Right forelimb (tissue), 1 donor: ENCODE data around the gene ACADVL.
A peak's percentile ranks its signal among the peaks of the same experiment; 100 is the strongest.

ENCODE experiments used
- DNase-seq: peaks from one replicate; pipeline ENCODE4 v3.0.0-alpha.2; 2018

ACADVL gene

DNA sequence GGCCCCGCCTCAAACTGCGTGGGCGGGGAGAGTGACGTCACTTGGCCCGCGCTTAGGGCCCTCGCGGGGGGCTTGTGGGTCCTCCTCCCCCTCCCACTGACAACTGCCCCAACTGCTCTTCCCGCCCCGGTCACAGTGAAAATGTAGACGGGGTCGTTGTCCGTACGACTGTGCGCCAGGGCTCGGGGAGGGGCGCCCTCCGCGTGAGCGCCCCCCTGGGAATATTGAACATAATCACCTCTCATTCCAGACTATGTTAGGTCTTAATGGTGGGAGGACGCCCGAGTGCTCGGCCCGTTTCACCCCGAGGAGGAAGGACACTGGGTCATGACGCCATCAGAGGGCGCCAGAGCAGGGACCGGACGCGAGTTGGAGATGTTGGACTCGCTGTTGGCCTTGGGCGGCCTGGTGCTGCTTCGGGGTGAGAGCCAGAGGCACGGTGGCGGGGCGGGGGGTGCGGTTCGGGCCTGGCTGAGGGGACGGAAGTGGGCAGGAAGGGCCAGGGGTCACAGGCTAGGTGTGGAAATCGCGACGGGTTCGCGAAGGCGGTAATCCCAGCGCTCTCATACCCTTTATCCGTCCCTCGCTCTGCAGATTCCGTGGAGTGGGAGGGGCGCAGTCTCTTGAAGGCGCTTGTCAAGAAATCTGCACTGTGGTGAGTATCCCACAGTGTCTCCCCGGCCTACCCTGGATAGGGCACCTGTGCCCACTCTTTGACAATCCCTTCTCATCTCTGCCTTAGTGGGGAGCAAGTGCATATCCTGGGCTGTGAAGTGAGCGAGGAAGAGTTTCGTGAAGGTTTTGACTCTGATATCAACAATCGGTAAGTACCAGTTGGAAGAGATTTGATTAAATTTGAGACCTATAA is 32.7 kb downstream of the ACADVL start, which contains the start of gene ELP5:
TSS of gene ELP5 (plus strand) at position 40 of the 868 bp plus-strand sequence. CDS start at position 376, 336 bp downstream.
- DNase-seq: peak; percentile 99

DNA sequence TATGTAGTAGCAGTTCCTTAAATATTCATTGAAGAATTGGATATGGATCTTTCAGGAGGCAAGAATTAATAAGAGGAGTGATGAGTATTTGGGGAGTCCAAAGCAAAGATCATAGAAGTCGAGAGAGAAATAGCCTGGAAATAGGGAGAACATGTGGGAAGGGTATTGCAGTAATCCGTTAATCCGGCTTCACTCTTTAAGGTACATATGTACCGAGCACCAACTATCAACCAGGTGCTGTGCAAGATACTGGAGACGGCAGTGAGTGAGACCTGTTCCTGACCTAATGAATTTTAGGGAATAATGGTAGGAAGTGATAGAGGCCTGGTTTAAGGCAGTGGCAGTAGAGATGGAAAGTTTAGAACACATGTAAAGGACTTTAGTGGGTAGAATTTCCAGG is 33.3 kb downstream of the ACADVL start:
- DNase-seq: no peak

DNA sequence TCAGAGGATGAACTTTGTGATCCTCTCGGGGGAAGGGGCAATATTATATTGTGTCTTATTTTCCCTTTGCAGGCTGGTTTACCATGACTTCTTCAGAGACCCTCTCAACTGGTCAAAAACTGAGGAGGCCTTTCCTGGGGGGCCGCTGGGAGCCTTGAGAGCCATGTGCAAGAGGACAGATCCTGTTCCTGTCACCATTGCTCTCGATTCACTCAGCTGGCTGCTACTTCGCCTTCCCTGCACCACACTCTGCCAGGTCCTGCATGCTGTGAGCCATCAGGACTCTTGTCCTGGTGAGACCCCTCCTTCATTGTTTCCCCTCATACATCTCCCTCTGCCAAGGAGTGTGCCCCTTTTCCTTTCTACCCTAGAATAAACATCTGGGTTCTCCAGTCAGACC is 34.8 kb downstream of the ACADVL start:
- no peak for DNase-seq

DNA sequence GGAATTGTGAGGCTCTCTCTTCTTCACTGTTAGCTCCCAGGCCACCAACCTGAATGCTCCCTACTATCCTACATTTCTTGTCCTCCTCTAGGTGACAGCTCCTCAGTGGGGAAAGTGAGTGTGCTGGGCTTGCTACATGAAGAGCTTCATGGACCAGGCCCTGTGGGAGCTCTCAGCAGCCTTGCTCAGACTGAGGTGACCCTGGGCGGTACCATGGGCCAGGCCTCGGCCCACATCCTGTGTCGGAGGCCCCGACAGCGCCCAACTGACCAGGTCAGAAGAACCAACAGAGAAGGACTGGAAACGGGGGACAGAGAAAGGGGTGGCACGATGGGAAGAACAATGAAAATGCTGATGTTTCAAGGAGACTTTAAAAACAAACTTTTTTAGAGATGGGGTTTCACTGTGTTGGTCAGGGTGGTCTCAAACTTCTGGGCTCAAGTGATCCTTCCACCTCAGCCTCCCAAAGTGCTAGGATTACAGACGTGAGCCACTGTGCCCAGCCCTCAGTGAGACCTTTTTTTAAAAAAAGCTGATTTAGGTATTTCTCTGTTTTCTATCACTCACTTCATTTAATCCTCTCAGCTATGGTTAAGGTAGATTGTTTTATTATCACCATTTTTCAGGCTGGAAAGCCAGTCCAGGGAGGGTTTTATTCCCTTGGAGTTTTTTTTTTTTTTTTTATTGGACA is 37.2 kb downstream of the ACADVL start:
- no peak for DNase-seq

DNA sequence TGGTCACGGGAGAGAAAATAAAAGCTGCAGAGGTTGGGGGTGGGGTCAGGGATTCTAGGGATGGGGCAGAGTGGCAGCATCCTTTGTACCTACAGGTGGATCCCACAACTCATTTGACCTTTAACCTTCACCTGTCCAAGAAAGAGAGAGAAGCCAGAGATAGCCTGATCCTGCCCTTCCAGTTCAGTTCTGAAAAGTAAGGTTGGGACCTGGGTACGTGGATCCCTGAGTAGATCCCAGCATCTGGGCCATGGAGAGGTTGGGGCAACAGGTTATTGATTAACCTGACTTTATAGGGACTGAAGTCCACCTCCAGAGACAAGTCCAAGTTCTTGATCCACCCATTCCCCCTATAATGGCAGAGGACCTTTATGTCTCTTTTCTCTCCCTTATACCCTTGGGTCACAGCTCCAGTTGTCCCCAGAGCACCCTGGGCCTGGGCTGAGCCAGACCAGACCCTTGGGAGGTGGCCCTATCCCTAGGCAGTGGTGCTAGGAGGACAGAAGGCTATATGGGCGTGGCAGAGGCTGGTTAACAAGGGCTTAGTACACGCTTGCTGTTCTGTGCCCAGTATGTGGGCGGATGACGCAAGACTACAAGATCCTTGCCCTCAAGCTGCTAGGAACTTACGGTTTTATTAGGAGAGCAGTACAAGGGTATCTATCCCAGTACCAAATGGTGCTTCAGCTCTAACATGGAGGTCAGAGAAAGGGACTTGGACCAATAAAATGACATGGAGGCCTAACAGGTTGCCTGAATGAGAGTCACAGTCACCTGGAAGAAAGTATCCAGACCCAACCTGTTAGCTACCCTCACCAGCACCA is 39.2 kb downstream of the ACADVL start:
- no peak for DNase-seq

DNA sequence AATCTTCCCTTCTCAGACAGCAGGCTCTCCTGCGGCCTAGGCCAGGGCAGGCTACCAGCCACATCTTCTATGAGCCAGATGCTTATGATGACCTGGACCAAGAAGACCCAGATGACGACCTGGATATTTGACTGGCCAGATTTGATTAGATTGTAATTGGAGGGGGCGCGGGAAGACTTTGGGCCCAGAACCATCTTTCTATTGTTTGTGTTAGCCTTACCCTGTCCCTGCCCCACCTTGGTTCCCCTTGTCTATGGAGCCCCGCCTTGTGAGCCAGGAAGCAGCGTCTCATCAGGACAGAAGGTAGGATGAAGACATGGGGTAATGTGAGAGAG is 39.8 kb downstream of the ACADVL start:
- no peak for DNase-seq

DNA sequence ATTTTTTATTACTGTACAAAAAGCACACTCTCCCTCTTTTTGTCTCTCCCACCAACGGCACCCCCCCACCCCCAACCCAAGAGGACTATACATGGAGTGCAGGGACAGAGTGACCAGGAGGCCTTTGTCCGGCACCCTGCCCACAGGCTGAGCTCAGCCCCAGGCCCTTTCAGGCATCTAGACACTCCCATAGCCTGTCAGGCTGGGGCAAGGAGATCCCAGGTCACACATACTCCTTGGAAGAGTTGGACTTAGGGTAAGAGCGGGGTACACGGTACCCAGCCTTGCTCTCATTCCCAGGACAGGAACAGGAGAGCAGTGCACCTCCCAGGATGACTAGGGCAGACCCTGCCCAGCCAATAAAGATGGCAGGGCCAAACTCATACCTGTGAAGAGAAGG is 40.4 kb downstream of the ACADVL start:
- DNase-seq: no peak

DNA sequence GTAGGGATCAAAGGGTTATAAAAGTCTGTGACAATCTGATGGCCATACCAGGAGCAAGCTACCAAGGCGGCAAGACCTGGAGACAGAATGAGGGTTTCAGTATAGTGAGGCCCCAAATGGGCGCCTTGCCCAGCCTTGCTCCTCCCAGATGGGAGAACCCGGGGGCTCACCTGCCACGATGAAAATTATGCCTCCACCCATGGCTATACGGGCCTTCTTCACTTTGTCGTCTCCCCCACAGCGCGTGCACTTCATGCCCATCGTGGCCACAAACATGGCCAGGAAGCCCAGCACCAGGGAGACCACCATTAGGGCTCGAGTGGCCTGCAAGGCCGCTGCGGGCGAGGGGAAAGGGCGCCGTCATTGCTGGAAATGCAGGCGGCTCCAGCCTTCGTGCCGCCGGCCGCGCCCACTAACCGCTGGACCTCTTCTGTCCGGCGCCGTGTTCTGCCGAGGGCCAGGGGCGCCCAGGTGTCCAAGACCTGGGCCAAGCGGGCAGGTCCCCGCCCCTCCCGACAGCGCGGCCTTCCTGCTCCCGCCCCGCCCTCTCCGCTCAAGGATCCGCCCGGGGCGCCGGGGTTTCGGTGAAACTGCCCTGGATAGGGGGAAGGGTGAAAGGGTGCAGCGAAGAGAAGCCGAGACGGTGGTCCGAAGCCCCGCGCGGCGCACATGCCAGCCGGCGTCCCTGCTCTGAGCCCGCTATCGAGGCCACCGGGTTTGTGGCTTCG is 41.1 kb downstream of the ACADVL start:
- peak; percentile 59 for DNase-seq

DNA sequence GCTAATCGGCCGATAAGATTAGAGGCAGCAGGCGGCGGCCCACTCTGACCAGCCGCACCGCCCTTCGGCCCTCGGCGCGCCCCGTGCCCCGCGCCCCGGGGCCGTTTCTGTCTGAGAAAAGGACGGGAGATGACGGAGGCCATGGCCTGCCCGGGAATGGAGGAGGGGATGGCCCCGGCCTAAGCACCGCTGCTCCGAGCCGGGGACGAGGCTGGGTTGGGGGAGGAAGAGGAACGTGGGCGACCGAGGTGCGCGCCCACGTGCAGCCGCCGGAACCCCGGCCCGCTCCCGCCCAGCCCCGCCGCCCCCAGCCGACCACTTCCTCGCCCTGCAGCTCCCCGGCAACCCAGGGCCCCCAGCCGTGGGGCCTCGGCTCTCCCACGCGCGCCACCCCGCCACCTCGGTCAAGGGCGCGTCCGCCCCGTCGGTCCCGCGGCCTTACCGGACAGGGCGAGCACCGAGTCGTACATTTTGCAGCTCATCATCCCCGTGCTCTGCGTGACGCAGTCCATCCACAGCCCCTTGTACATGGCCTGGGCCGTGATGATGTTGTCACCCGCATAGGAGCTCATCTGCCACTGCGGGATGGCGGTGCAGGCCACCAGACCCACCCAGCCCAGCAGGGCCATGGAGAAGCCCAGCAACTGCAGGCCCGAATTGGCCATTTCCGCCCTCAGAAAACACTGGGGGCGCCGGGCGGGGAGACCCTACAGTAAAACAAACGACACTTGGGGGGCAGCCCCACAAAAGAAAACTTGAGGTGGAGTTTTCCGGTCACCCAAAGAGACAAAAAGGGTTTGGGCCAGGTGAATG is 41.8 kb downstream of the ACADVL start:
- DNase-seq: no peak

DNA sequence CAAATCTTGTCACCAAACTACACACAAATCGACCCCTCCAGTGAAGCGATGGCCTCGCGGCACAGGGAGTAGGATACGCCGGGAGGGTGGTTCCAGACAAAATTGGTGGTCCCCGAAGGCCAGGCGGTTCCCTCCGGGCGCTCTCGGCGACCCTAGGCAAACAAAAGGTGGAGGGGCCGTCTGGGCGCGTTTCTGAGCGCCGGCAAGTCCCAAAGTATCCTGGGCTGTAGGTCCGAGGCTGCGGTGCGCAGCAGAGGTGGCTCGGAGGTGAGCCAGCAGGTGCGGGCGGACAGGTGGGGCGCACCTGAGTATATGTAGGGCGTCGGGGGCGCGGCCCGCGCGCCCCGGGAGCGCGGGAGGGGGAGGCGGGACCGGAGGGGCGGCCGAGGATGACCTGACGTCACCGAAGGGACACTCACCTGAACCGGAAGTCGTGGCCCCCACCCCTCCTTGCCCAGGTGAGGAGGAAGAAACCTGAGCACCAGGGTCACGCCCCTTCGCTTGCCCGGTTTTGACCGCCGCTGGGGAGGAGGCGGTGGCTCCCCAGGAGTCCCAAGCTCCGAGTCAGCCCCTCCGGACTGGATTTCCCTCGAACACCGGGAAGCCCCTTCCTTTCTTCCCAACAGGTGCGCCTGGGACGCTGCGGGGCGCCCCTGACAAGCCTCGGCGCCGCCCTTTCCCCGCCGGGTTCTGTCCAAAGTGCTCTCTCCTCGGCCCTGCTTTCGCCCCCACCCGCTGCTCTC is 42.6 kb downstream of the ACADVL start, which contains the start of gene CLDN7:
TSS of gene CLDN7 (minus strand) at position 287 of the 743 bp plus-strand sequence. CDS start 435 bp downstream, outside the sequence.
- no peak for DNase-seq

DNA sequence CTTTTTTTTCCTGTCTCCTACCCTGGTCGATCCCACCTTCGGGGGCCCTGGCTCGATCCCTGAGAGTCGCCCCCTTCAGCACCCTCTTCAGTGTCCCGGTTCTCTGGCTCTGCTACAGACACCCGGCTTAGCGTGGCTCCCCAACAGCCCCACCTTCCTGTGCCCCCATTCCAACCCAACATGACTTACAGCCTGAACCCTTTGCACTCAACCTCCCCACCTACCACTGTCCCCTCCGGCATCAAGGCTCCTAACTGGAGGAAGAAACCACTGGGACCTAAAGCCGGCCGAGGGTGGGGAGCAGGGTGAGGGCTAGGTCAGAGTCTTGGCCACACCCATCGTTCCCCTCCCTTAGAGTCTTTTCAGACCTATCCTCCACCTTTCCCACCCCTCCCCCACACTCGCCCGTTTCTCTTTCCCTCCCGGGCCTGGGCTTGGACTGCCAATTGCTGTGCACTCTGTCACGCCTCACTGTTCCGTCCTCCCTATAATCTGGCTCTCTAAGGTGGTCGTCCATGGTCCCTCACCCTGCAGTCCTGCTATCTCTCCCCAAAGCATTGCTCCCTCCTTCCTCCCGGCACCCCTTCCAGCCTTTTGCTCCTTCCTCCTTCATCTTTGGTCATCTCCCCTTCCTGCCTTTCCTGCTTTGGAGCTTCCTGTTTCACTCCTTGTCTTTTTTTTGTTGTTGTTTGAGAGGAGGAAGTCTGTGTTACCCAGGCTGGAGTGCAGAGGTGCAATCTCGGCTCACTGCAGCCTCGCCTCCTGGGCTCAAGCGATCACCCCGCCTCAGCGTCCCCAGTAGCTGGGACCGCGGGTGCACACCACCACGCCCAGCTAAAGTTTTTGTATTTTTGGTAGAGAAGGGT is 43.4 kb downstream of the ACADVL start:
- no peak for DNase-seq

DNA sequence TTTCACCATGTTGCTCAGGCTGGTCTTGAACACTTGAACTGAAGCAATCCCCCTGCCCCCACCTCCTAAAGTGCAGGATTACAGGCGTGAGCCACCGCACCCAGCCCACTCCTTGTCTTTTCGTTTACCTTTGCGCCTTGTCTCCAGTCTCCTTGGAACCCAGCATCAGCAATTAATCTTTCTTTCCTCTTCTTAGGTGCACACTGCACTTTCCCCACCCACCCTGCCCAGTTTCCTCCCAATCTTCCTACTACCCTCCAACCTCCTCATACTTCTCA is 44.0 kb downstream of the ACADVL start:
- no peak for DNase-seq

DNA sequence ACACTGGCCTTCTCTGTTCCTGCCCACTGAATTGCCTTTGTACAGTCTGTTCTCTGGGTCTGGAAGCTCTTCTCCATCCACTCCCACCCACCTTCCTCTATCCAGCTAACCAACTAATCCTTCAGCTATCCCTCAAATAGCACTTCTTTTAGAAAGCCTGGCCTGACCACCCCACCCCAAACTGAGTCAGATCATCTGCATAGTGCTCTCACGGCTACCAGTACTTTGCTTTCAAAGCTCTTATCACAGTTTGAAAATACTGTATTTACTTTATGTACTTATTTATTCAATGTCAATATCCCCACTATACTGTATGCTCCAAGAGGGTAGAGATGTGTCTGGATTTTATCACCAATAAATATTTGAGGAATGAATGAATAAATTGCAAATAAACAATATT is 47.0 kb downstream of the ACADVL start:
- no peak for DNase-seq
